ENCODE data around the gene ARHGAP33.
"Not testable (repeated sequence)": the region's sequence is repeated elsewhere in the genome, so short reads cannot be mapped to it uniquely, and the experiment has no call there.

ARHGAP33 gene

DNA sequence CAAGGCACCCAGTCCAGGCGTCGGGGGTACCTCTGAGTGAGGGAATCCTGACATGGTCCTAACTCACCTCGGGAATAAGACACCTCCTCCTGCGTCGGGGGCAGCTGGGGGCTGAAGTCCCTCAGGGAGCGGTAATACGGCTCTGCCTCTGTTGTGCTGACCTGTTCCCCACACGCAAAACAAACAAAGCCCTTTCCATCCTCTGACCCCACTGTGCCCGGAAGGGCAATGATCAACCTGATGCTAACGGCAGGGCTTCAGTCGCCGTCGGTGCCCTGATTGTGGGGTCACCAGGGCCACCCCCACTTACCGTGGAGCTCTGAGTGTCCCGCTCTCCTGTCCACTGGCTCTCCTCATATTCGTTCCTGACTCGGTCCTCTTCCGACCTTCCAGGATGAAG, 55.6 kb downstream of the ARHGAP33 start:
- H3K4me3 ChIP-seq (ENCODE audit: low read depth, low read length) = no peak overlapping the region

DNA sequence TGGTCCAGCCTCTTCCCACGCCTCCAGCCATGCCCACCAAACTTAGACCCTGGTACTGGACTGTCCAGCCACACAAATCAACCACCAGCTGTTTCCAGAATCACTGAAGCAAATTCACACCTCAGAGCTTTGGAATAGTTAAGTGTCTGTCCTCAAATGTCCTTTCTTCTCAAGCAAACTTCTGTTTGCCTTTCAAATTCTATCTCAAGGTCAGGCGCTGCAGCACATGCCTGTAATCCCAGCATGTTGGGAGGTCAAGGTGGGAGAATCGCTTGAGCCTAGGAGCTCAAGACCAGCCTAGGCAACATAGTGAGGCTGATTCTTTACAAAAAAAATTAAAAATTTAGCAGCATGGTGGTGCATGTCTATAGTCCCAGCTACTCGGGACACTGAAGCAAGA, 56.7 kb downstream of the ARHGAP33 start:
- H3K4me3 ChIP-seq (ENCODE audit: low read depth, low read length) = no peak overlapping the region

DNA sequence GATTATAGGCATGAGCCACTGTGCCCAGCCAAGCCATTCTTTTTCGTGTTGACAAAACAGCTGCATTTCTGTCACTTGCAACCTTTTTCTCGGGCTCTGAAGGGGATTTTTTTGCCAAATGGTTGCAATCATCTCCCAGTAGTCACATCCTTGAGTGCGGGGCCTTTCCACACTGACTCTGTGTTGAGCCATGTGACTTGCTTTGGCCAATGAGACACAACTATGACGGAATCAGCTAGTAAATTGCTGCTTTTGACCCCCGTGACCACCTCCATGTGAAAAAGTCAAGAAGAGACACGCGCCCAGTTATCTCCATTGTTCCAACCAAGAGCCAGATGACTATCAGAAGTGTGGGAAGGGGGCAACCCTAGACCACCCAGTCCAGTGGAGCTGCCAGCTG, 58.6 kb downstream of the ARHGAP33 start:
- no peak overlapping the region for H3K4me3 ChIP-seq (ENCODE audit: low read depth, low read length)

DNA sequence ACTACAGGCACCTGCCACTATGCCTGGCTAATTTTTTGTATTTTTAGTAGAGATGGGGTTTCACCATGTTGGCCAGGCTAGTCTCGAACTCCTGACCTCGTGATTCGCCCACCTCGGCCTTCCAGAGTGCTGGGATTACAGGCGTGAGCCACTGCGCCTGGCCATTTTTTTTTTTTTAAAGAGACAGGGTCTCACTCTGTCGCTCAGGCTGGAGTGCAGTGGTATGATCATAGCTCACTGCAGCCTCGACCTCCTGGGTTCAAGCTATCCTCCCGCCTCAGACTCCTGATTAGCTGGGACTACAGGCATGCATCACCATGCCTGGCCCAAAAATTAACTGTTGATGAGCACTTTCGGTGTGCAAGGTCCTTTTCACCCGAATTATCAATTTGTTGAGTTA, 60.7 kb downstream of the ARHGAP33 start:
- H3K4me3 ChIP-seq (ENCODE audit: low read depth, low read length) = not testable (repeated sequence)
